BJ (cell line): ENCODE results near the gene POLR1A. TPM values are rescaled to one million over a fixed set of nuclear protein-coding genes. Genes with fewer than 3 reads are reported as not detected.

Experiments
- CTCF ChIA-PET: fragments of 350-600 bp; formaldehyde crosslinking; extraction: SDS; loops from one replicate; lab custom pipeline; 2021; ENCODE audit warnings: antibody characterized with exemption, inconsistent platforms; lab: Yijun Ruan, JAX
- POLR2A ChIA-PET: fragments of 300-600 bp; sonication (Branson Sonifier 250); formaldehyde crosslinking; extraction: SDS; loops from one replicate; lab custom pipeline; 2021; ENCODE audit warnings: antibody characterized with exemption; lab: Charles Lee
- DNase-seq: peaks from one replicate; pipeline ENCODE4 v3.0.0-alpha.2; 2011; ENCODE audit warnings: low read depth
- H3K27me3 ChIP-seq: 2 replicates; pipeline ENCODE4 v1.6.0; 2011; ENCODE audit warnings: low read length; ENCODE audit not compliant: control insufficient read depth, insufficient read depth
- H3K36me3 ChIP-seq: 2 replicates; pipeline ENCODE4 v1.5.1; 2011; ENCODE audit warnings: low read length; ENCODE audit not compliant: control insufficient read depth, insufficient read depth
- H3K4me3 ChIP-seq: 2 replicates; pipeline ENCODE4 v1.5.1; 2011; ENCODE audit warnings: low read depth, mild to moderate bottlenecking, control low read depth, low read length
- CTCF ChIP-seq: IDR thresholded peaks from 2 replicates; pipeline ENCODE4 v1.5.1; 2011; ENCODE audit warnings: low read depth, mild to moderate bottlenecking, control low read depth, inconsistent platforms, low read length, moderate library complexity; ENCODE audit not compliant: insufficient read depth
- polyA plus RNA-seq: library from polyadenylated mRNA; depleted of rRNA; stranded (reverse); fragments of >200 nt; gene quantifications from 2 replicates; pipeline ENCODE4 v1.2.3, GENCODE V29; 2011

The POLR1A gene
- polyA plus RNA-seq, 1 experiment, result 8.0 TPM

GRCh38 chr2:85988175-85988913, 117.3 kb downstream of the POLR1A start:
- POLR2A ChIA-PET, result no interaction called here
- no peaks in the 10 kb centered on the region; the same call in 1 of the 2 replicates for H3K27me3 ChIP-seq
- no peak for DNase-seq
- no peak for TF ChIP-seq CTCF
- no peak overlapping the region for H3K4me3 ChIP-seq
- no peaks in the 10 kb centered on the region for H3K36me3 ChIP-seq
- CTCF ChIA-PET, result interaction anchor here (0.9 to 1.9 kb wide), 2 partner anchors 48 to 91 kb away, joined by 3 to 5 read pairs; no protein-coding TSS in a partner anchor

GRCh38 chr2:85987266-85988174, 118.2 kb downstream of the POLR1A start:
- Histone ChIP-seq H3K36me3 (no peaks in the 10 kb centered on the region), H3K27me3 (peaks cover 1% of the 10 kb centered on the region), H3K4me3 (no peak overlapping the region)
- ChIA-PET CTCF (interaction anchor here (0.9 to 1.9 kb wide), 3 partner anchors 29 to 91 kb away, joined by 3 to 7 read pairs (median 5); no protein-coding TSS in a partner anchor), POLR2A (no interaction called here)
- no peak for TF ChIP-seq CTCF
- no peak for DNase-seq

- no peak for TF ChIP-seq CTCF
- DNase-seq, result no peak
- no peaks in the 10 kb centered on the region for H3K36me3 ChIP-seq
- peaks cover 1% of the 10 kb centered on the region for H3K27me3 ChIP-seq
- CTCF ChIA-PET, result interaction anchor here (1.9 kb wide), 1 partner anchor 50 kb away, joined by 5 read pairs; no protein-coding TSS in a partner anchor
- POLR2A ChIA-PET, result no interaction called here
- H3K4me3 ChIP-seq, result no peak overlapping the region
These were observed 119.6 kb downstream of the POLR1A start for GRCh38 chr2:85986121-85986520.

GRCh38 chr2:85984788-85985187, 120.9 kb downstream of the POLR1A start:
- POLR2A ChIA-PET, result no interaction called here
- CTCF ChIA-PET, result interaction anchor here (1.0 kb wide), 1 partner anchor 95 kb away, joined by 3 read pairs; no protein-coding TSS in a partner anchor
- no peak overlapping the region for H3K4me3 ChIP-seq
- no peak for DNase-seq
- peaks cover 1% of the 10 kb centered on the region for H3K27me3 ChIP-seq
- H3K36me3 ChIP-seq, result no peaks in the 10 kb centered on the region
- TF ChIP-seq CTCF, result no peak

GRCh38 chr2:85983766-85984165, 121.9 kb downstream of the POLR1A start:
- Histone ChIP-seq H3K36me3 (no peaks in the 10 kb centered on the region), H3K4me3 (no peak overlapping the region), H3K27me3 (peaks cover 1% of the 10 kb centered on the region)
- no peak for TF ChIP-seq CTCF
- CTCF ChIA-PET, result interaction anchor here (1.0 to 1.9 kb wide), 2 partner anchors 94 to 157 kb away, joined by 3 to 7 read pairs; no protein-coding TSS in a partner anchor
- POLR2A ChIA-PET, result no interaction called here
- no peak for DNase-seq
